B cell (primary cell): ENCODE results near the gene PGM2. TPM values are rescaled to one million over a fixed set of nuclear protein-coding genes. Genes with fewer than 3 reads are reported as not detected.

Experiments used
- ATAC-seq: fragments of 200-7000 bp; cut with Tn5 transposase; one replicate; pipeline ENCODE4 v1.10.0; 2021; ENCODE audit warnings: low read depth, mild to moderate bottlenecking, moderate number of reproducible peaks, moderate library complexity
- CTCF ChIA-PET: fragments of 350-600 bp; sonication (Branson Sonifier 250); formaldehyde crosslinking; loops from one replicate; lab custom pipeline; 2021; ENCODE audit warnings: antibody characterized with exemption, inconsistent platforms; lab: Charles Lee
- POLR2A ChIA-PET: fragments of 350-600 bp; sonication (Branson Sonifier 250); formaldehyde crosslinking; loops from one replicate; lab custom pipeline; 2021; ENCODE audit warnings: antibody characterized with exemption; lab: Charles Lee
- DNase-seq: peaks from one replicate; pipeline ENCODE4 v3.0.0; 2013
- H2AFZ ChIP-seq: 2 replicates; pipeline ENCODE4 v1.6.1; 2012; ENCODE audit warnings: mild to moderate bottlenecking, low read depth, low read length; ENCODE audit not compliant: insufficient read depth, poor library complexity, severe bottlenecking
- H3K27ac ChIP-seq, 2 donors: 1 replicate in 1 of 2; 2 replicates in 1 of 2; pipeline ENCODE4 v1.5.1; 2012 to 2013; ENCODE audit warnings: low read length in 2 of 2, mild to moderate bottlenecking in 2 of 2, moderate library complexity in 1 of 2
- H3K27me3 ChIP-seq, 4 experiments: fragments of 200-600 bp in 1 of 4; sonication (generic) in 1 of 4; replicated peaks in 1 of 4; 1 replicate in 2 of 4; 2 replicates in 2 of 4; pipeline versions ENCODE4 v1.6.1 to v1.7.0; 2013 to 2016; ENCODE audit warnings: low read length in 3 of 4, mild to moderate bottlenecking in 2 of 4, mixed read lengths in 1 of 4, moderate library complexity in 1 of 4; ENCODE audit not compliant: insufficient read depth in 4 of 4, control insufficient read depth in 3 of 4; ENCODE audit errors: control extremely low read depth in 1 of 4
- H3K36me3 ChIP-seq, 2 experiments: replicated peaks in 1 of 2; 1 replicate in 1 of 2; 2 replicates in 1 of 2; pipeline versions ENCODE4 v1.6.1 to v1.7.1; 2013; ENCODE audit warnings: low read length in 1 of 2; ENCODE audit not compliant: insufficient read depth in 2 of 2, control insufficient read depth in 1 of 2; ENCODE audit errors: control extremely low read depth in 1 of 2, extremely low read depth in 1 of 2
- H3K4me1 ChIP-seq, 2 donors: fragments of 200-600 bp in 1 of 2; sonication (generic) in 1 of 2; 1 replicate in 1 of 2; 2 replicates in 1 of 2; pipeline versions ENCODE4 v1.5.1 to v1.6.1; 2013 to 2017; ENCODE audit warnings: low read length in 2 of 2; ENCODE audit not compliant: control insufficient read depth in 2 of 2, insufficient read depth in 2 of 2
- H3K4me2 ChIP-seq: replicated peaks from 2 replicates; pipeline ENCODE3; 2012; ENCODE audit warnings: mild to moderate bottlenecking, low read depth, low read length; ENCODE audit not compliant: poor library complexity, severe bottlenecking
- H3K4me3 ChIP-seq, 5 experiments: fragments of 200-600 bp in 1 of 5; sonication (generic) in 1 of 5; 1 replicate in 3 of 5; 2 replicates in 2 of 5; pipeline versions ENCODE4 v1.5.1 to v1.7.0; 2011 to 2016; ENCODE audit warnings: low read length in 4 of 5, mild to moderate bottlenecking in 4 of 5, low read depth in 2 of 5, control low read depth in 1 of 5, moderate library complexity in 1 of 5; ENCODE audit not compliant: insufficient read depth in 1 of 5; ENCODE audit errors: control extremely low read depth in 1 of 5, extremely low read depth in 1 of 5
- H3K79me2 ChIP-seq: fragments of 200-600 bp; sonication (generic); one replicate; pipeline ENCODE4 v1.6.0; 2016; ENCODE audit warnings: low read length; ENCODE audit not compliant: control insufficient read depth, insufficient read depth
- H3K9ac ChIP-seq: fragments of 200-600 bp; sonication (generic); 2 replicates; pipeline ENCODE4 v1.6.1; 2017; ENCODE audit warnings: mild to moderate bottlenecking, low read length, moderate library complexity
- H3K9me3 ChIP-seq, 3 donors: one replicate each; pipeline versions ENCODE4 v1.6.1 to v1.7.1; 2013; ENCODE audit warnings: low read length in 2 of 3; ENCODE audit not compliant: control insufficient read depth in 2 of 3, insufficient read depth in 1 of 3; ENCODE audit errors: control extremely low read depth in 1 of 3
- H4K20me1 ChIP-seq: 2 replicates; pipeline ENCODE4 v1.6.0; 2012; ENCODE audit warnings: mild to moderate bottlenecking, low read length; ENCODE audit not compliant: insufficient read depth, control insufficient read depth, poor library complexity, severe bottlenecking
- H3K27ac Mint-ChIP-seq: one replicate; pipeline ENCODE4 v1.8.0; 2021; ENCODE audit warnings: mixed read lengths
- H3K27me3 Mint-ChIP-seq: one replicate; pipeline ENCODE4 v1.8.0; 2021; ENCODE audit warnings: mixed read lengths
- H3K4me1 Mint-ChIP-seq: one replicate; pipeline ENCODE4 v1.8.0; 2021; ENCODE audit warnings: mixed read lengths
- H3K4me3 Mint-ChIP-seq: one replicate; pipeline ENCODE4 v1.8.0; 2021; ENCODE audit warnings: mixed read lengths
- H3K9me3 Mint-ChIP-seq: one replicate; pipeline ENCODE4 v1.8.0; 2022; ENCODE audit warnings: mixed read lengths; ENCODE audit not compliant: insufficient read depth
- EZH2 ChIP-seq: IDR thresholded peaks from 2 replicates; pipeline ENCODE4 v1.6.1; 2012; ENCODE audit warnings: borderline replicate concordance, low read depth, mild to moderate bottlenecking, moderate library complexity, low read length; ENCODE audit not compliant: insufficient read depth, poor library complexity, severe bottlenecking
- WGBS: methylation state at CpG from one replicate; pipeline ENCODE4 v1.1.5; 2013; ENCODE audit warnings: missing lambda C conversion rate; ENCODE audit not compliant: insufficient coverage; 5-methylcytosine and 5-hydroxymethylcytosine counted together
- intact Hi-C: fragments of 100-400 bp; cut with micrococcal nuclease; formaldehyde crosslinking; loops from one replicate; pipeline ENCODE4 v1.10.0; 2022
- polyA plus RNA-seq: library from polyadenylated mRNA; depleted of rRNA; stranded (reverse); fragments of >200 nt; gene quantifications from 2 replicates; pipeline ENCODE4 v1.2.3, GENCODE V29; 2012
- total RNA-seq, 2 donors: library from RNA; stranded (reverse); fragments of 120-200 nt in 1 of 2; gene quantifications; 1 replicate in 1 of 2; 2 replicates in 1 of 2; pipeline versions ENCODE4 v1.2.3 to v1.2.4, GENCODE V29; 2013 to 2022
- TF ChIP-seq, protein P1 (sequence below): fragments of 200-600 bp; IDR thresholded peaks from one replicate; pipeline ENCODE4 v1.8.0; 2022; ENCODE audit warnings: antibody characterized with exemption, mild to moderate bottlenecking

The PGM2 gene
- total and polyA plus RNA-seq, 2 donors (not counting 1 experiment from before 2014, with no cell fraction given): 5.3 to 20.9 TPM

DNA sequence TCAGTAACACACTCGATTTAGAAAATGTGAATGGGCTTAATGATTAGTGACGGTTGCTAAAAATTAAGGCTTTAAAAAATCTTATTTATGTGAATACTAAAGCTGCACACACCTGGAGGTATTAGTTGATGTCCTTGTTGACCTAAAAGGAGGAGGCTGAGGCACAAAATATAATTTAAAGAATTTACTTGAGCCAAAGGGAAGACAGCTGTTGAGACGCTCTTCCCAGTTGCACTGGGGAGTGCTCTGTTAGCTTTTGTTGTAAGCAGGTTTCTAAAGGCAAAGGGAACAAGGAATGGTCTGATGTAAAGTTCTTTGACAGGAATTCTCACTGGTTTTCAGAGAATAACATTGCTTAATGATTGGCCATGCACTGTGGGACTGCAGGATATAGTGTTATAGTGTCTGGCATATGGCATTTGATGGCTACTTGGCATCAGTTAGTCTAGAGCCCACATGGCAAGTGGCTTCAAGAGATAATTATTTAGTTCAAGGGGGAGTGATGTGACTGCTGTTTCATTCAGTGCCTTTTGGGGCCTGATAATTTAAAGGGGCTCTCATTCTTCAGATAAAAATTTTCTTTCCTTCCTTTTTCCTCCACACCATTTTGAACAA is 30.8 kb upstream of the PGM2 start:
- Mint-ChIP-seq H3K27ac (no peak overlapping the region), H3K9me3 (peaks cover 2% of the 10 kb centered on the region), H3K4me1 (no peaks in the 10 kb centered on the region), H3K4me3 (no peak overlapping the region), H3K27me3 (peaks cover 18% of the 10 kb centered on the region)
- ATAC-seq: no peak
- Histone ChIP-seq H3K36me3 (no peaks in the 10 kb centered on the region), H3K9me3 (peaks cover 0 to 6% (median 0%) of the 10 kb centered on the region in 3 donors), H4K20me1 (no peaks in the 10 kb centered on the region), H3K4me1 (no peaks in the 10 kb centered on the region), H2AFZ (no peak overlapping the region), H3K4me3 (no peak overlapping the region), H3K9ac (no peak overlapping the region), H3K4me2 (no peak overlapping the region), H3K27me3 (no peaks in the 10 kb centered on the region), H3K79me2 (no peaks in the 10 kb centered on the region), H3K27ac (no peak overlapping the region)
- intact Hi-C loops: no loop called here
- POLR2A ChIA-PET: no interaction called here
- CTCF ChIA-PET: interaction anchor here (0.5 to 2.6 kb wide), 5 partner anchors 193 to 289 kb away, joined by 4 to 43 read pairs (median 9); no protein-coding TSS in a partner anchor
- TF ChIP-seq, protein P1, sequence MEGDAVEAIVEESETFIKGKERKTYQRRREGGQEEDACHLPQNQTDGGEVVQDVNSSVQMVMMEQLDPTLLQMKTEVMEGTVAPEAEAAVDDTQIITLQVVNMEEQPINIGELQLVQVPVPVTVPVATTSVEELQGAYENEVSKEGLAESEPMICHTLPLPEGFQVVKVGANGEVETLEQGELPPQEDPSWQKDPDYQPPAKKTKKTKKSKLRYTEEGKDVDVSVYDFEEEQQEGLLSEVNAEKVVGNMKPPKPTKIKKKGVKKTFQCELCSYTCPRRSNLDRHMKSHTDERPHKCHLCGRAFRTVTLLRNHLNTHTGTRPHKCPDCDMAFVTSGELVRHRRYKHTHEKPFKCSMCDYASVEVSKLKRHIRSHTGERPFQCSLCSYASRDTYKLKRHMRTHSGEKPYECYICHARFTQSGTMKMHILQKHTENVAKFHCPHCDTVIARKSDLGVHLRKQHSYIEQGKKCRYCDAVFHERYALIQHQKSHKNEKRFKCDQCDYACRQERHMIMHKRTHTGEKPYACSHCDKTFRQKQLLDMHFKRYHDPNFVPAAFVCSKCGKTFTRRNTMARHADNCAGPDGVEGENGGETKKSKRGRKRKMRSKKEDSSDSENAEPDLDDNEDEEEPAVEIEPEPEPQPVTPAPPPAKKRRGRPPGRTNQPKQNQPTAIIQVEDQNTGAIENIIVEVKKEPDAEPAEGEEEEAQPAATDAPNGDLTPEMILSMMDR: no peak
- TF ChIP-seq EZH2: no peak
- 100% methylated on average over 1 of the region's 3 CpGs for WGBS
- DNase-seq: no peak

DNA sequence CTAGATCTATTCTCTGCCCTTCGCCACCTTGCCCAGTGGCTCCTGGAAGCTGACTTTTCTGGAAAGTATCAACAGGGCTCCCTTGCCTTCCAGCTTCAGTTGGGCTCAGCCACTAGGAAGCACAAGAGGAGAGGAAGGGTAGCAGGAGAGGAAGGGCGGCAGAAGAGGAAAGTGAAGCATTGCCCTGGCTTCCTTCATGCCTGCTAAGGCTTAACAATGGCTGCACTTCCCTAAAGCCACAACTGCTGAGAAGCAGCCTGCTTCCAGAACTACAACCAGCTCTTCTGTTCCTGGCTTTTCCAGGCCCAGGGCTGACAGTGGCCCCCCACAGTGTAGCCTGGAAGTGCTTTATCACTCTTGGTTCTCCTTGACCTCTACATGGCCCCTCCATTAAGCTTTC is 29.1 kb upstream of the PGM2 start:
- Histone ChIP-seq H3K79me2 (no peaks in the 10 kb centered on the region), H3K27me3 (no peaks in the 10 kb centered on the region), H3K4me2 (no peak overlapping the region), H3K27ac (no peak overlapping the region), H3K4me1 (no peaks in the 10 kb centered on the region), H4K20me1 (no peaks in the 10 kb centered on the region), H3K4me3 (no peak overlapping the region), H3K36me3 (no peaks in the 10 kb centered on the region), H3K9me3 (no peaks in the 10 kb centered on the region), H2AFZ (no peak overlapping the region), H3K9ac (no peak overlapping the region)
- H3K27ac Mint-ChIP-seq: no peak overlapping the region
- peaks cover 15% of the 10 kb centered on the region for H3K27me3 Mint-ChIP-seq
- WGBS: 100% methylated on average over 1 of the region's 2 CpGs
- ATAC-seq: no peak
- ChIA-PET CTCF (interaction anchor here (0.8 to 1.9 kb wide), 4 partner anchors 10 to 238 kb away, joined by 3 to 11 read pairs (median 3); no protein-coding TSS in a partner anchor), POLR2A (no interaction called here)
- H3K4me1 Mint-ChIP-seq: no peaks in the 10 kb centered on the region
- TF ChIP-seq, protein P1: no peak
- no peak for TF ChIP-seq EZH2
- no peak for DNase-seq
- intact Hi-C loops: no loop called here
- H3K4me3 Mint-ChIP-seq: no peak overlapping the region
- H3K9me3 Mint-ChIP-seq: no peaks in the 10 kb centered on the region
